Activated CD4-positive, alpha-beta T cell treated with anti-CD3 and anti-CD28 coated beads, Interleukin-2, amount 50 U/mL, for 48 hours (primary cell): ENCODE data around the gene GDNF.

Experiments
- DNase-seq, 2 experiments: peaks; one replicate each; pipeline ENCODE4 v3.0.0-alpha.2; 2020

GDNF gene

GRCh38 chr5:37846786-37847310 lies 7.0 kb upstream of the GDNF start:
- no peak for DNase-seq

GRCh38 chr5:37844009-37844408 lies 4.2 kb upstream of the GDNF start:
- DNase-seq: no peak

GRCh38 chr5:37842048-37842447 lies 2.2 kb upstream of the GDNF start:
- no peak for DNase-seq

GRCh38 chr5:37841203-37841602 lies 1.4 kb upstream of the GDNF start:
- DNase-seq: no peak

GRCh38 chr5:37840053-37841034 lies 503 bp upstream of the GDNF start:
- no peak for DNase-seq

- no peak for DNase-seq
Observed at GRCh38 chr5:37838933-37839341, 904 bp downstream of the GDNF start.

- DNase-seq: peak in 1 of 2 experiments; percentile 19
Observed at GRCh38 chr5:37838152-37838932, 1.5 kb downstream of the GDNF start.

- DNase-seq: peak; percentile 83 to 87
Observed at GRCh38 chr5:37837414-37838032, 2.3 kb downstream of the GDNF start.

- peak in 1 of 2 experiments; percentile 15 for DNase-seq
Observed at GRCh38 chr5:37836592-37837413, 3.0 kb downstream of the GDNF start.

- no peak for DNase-seq
Observed at GRCh38 chr5:37836235-37836591, 3.6 kb downstream of the GDNF start.

- DNase-seq: no peak
Observed at GRCh38 chr5:37835380-37835973, 4.4 kb downstream of the GDNF start.

DNA sequence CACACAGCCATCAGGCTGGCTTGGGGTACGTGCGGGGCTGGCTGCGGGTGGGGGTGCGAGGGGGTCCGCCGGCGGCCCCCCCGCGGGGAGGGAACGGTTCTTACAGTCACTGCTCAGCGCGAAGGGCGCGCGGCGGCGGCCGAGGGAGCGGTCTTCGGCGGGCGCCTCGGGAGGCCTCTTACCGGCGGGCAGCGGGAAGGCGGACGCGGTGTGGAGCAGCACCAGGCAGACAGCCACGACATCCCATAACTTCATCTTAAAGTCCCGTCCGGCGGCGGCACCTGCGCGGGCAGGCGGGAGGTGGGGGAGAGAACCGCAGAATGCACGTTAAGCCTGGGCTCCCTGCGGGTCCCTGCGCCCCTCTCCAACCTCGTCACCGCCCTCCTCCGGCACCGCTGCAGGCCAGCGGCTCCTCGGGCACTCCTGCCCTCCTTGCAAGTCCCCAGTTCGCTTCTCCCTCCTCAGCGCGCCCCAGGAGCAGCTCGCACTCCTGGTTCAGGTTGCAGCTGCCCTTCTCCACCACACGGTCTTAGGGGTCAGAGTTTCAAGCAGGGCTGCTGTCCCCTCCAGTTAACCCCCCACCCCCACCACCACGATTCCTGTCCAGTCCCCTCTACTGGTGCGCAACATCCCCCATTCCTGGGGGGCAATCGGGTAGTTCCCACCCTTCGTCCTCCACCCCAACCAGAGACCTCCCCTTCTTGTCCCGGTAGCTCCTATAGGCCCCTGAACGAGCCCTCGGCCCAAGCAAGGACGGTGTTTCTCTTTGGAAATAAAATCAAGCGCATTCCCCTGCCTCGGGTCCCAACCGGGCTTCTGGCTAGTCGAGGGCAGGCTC lies 5.1 kb downstream of the GDNF start:
- no peak for DNase-seq

DNA sequence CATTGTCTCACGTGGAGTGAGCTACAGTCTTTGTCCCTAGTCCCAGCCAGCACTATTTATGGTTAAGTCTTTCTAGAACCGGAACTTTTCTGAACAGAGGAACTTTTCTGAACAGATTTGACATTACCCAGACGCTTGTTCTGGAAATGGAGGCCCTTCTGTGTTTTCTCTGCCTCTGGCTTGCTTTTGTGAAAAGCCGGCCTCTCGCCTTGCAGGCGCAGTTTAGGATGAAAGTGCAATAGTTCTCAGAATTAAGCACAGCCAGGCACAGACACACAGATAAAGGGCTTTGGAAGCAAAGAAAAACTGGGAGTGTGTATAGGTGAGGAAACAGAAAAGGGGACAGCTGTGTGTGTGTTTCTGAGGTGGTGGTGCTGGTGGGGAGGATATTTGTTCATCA lies 5.9 kb downstream of the GDNF start:
- no peak for DNase-seq

DNA sequence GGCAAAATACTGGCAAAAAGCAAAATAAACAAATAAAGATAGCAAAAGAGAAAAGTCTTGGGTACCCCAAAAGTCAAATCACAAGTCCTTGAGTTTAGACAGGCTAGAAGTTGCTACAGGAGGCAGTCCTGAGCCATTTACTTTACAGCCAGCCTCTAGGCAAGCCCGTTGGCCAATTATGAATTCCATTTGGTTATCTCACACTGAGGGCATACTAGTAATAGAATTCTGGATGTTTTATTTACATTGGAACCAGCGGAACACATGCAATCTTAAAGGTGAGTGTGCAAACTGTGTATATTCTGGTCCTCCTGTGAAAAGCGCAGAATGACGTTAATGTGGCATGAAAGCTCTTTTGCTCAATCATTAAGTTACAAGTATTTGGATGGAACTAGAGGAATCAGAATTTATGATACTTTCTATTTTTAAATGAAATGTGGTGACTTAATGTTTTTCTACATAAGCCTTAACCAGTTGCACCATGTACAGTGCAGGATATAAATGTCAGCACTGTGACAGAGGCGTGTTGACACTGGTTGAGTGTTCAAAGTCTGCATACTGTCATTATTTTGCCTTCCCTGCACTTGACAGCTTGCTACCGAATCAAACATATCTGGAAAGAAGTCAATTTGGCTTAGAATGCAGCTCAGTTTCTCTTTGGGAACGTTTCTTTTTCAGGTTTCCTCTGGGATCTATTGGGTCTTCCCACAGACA lies 7.9 kb downstream of the GDNF start:
- no peak for DNase-seq

DNA sequence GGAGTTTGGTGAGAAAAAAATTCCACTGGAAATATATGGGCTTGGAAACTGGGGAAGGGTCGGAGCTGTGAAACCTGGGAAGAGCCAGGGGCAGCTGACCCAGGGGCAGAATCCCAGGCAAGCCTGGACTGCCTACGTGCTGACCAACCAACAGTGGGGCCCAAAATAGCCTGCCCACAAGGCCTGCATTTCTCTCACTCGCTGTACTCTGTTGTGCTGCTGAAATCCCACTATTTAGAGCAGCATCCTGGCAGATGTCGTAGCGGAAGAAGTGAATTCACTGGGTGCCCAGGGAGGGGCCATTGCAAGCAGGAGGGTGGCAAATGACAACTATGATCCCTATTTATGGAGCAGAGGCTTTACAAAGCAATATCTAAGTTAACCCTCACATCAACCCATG lies 9.5 kb downstream of the GDNF start:
- no peak for DNase-seq

- no peak for DNase-seq
Observed at GRCh38 chr5:37825334-37825915, 14.4 kb downstream of the GDNF start.

- no peak for DNase-seq
Observed at GRCh38 chr5:37823433-37824152, 16.2 kb downstream of the GDNF start.

DNA sequence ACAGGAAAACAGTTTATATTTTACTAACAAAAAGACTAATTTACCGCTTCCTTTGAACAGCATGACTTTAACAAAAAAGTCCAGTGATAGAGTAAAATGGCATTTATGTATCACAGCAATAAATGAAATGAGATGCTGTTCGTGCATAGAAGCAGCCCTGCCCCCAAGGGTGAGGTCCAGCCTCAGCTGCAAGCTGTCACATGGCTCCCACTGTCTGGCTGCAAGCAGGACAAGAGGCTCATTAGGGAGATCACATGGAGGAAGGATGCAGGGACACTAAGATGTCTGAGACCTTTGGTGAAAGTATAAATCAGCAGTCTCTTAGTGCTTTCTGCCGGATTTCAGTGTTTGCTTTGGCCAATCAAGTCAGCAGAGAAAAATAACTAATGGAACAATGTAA lies 23.0 kb downstream of the GDNF start:
- no peak for DNase-seq

GRCh38 chr5:37816331-37816730 lies 23.5 kb downstream of the GDNF start:
- no peak for DNase-seq
